Amniotic epithelial cell (primary cell): Measurements from ENCODE around the gene YBX1.
"Not testable (repeated sequence)": the region's sequence is repeated elsewhere in the genome, so short reads cannot be mapped to it uniquely, and the experiment has no call there.

Experiments
- DNase-seq: peaks from one replicate; pipeline ENCODE4 v3.0.0-alpha.2; 2010; ENCODE audit warnings: low read depth

Gene YBX1

GRCh38 chr1:42689912-42690311, 7.7 kb downstream of the YBX1 start:
- no peak for DNase-seq

GRCh38 chr1:42690477-42691156, 8.4 kb downstream of the YBX1 start:
- DNase-seq, result peak; percentile 8

- DNase-seq, result no peak
Observed at GRCh38 chr1:42691157-42691498, 8.9 kb downstream of the YBX1 start.

- no peak for DNase-seq
Observed at GRCh38 chr1:42692461-42692860, 10.2 kb downstream of the YBX1 start.

- no peak for DNase-seq
Observed at GRCh38 chr1:42692911-42693310, 10.7 kb downstream of the YBX1 start.

GRCh38 chr1:42698081-42698813, 16.0 kb downstream of the YBX1 start:
- DNase-seq, result no peak

GRCh38 chr1:42700006-42700405, 17.8 kb downstream of the YBX1 start:
- no peak for DNase-seq

GRCh38 chr1:42703888-42704464, 21.8 kb downstream of the YBX1 start:
- no peak for DNase-seq

- not testable (repeated sequence) for DNase-seq
Observed at GRCh38 chr1:42712808-42713207, 30.6 kb downstream of the YBX1 start.

GRCh38 chr1:42713293-42713692, 31.1 kb downstream of the YBX1 start:
- no peak for DNase-seq

- not testable (repeated sequence) for DNase-seq
Observed at GRCh38 chr1:42714441-42714840, 32.2 kb downstream of the YBX1 start.

GRCh38 chr1:42720868-42721267, 38.6 kb downstream of the YBX1 start:
- no peak for DNase-seq

- DNase-seq, result no peak
Observed at GRCh38 chr1:42721926-42722325, 39.7 kb downstream of the YBX1 start.

GRCh38 chr1:42722403-42722802, 40.2 kb downstream of the YBX1 start:
- not testable (repeated sequence) for DNase-seq

- peak; percentile 36 for DNase-seq
Observed at GRCh38 chr1:42723511-42723910, 41.3 kb downstream of the YBX1 start.

- DNase-seq, result not testable (repeated sequence)
Observed at GRCh38 chr1:42725820-42726219, 43.6 kb downstream of the YBX1 start.

GRCh38 chr1:42730002-42730401, 47.8 kb downstream of the YBX1 start:
- DNase-seq, result no peak

- no peak for DNase-seq
Observed at GRCh38 chr1:42730988-42731387, 48.8 kb downstream of the YBX1 start.

- no peak for DNase-seq
Observed at GRCh38 chr1:42731585-42731984, 49.4 kb downstream of the YBX1 start.

GRCh38 chr1:42732126-42732680, 50.0 kb downstream of the YBX1 start:
- DNase-seq, result no peak

- no peak for DNase-seq
Observed at GRCh38 chr1:42733415-42734200, 51.4 kb downstream of the YBX1 start.
